HepG2 (cell line): ENCODE measurements around the gene TLN1. TPM values are rescaled to one million over a fixed set of nuclear protein-coding genes. Genes with fewer than 3 reads are reported as not detected.

ENCODE experiments used
- ATAD3A ChIP-seq: sonication (generic); formaldehyde crosslinking; IDR thresholded peaks from 2 replicates; pipeline ENCODE4 v1.4.0; 2020; ENCODE audit warnings: missing genetic modification reagents
- CAMTA2 ChIP-seq: sonication (generic); formaldehyde crosslinking; IDR thresholded peaks from 2 replicates; pipeline ENCODE4 v1.4.0; 2020; ENCODE audit warnings: mild to moderate bottlenecking, missing genetic modification reagents, borderline replicate concordance
- CBFB ChIP-seq: sonication (generic); formaldehyde crosslinking; IDR thresholded peaks from 2 replicates; pipeline ENCODE4 v1.4.0; 2020; ENCODE audit warnings: missing genetic modification reagents
- CBX1 ChIP-seq: IDR thresholded peaks from one replicate; pipeline ENCODE4 v1.6.1; 2016; ENCODE audit warnings: antibody characterized with exemption, low read depth
- EZH2 ChIP-seq: conservative IDR thresholded peaks from 2 replicates; pipeline ENCODE4 v1.6.1; 2012; ENCODE audit warnings: mild to moderate bottlenecking, low read depth, low read length, moderate library complexity
- HNRNPUL1 ChIP-seq: fragments of 200-400 bp; formaldehyde crosslinking; IDR thresholded peaks from 2 replicates; pipeline ENCODE4 v1.6.1; 2017; ENCODE audit warnings: low read depth, mild to moderate bottlenecking, low read length, moderate library complexity
- HOXA7 ChIP-seq: sonication (generic); formaldehyde crosslinking; IDR thresholded peaks from 2 replicates; pipeline ENCODE4 v1.8.1; 2022; ENCODE audit warnings: mild to moderate bottlenecking, missing genetic modification reagents, moderate library complexity
- KAT2B ChIP-seq: fragments of 150-350 bp; IDR thresholded peaks from 2 replicates; pipeline ENCODE4 v1.6.1; 2014; ENCODE audit warnings: low read depth, low read length, borderline replicate concordance
- KDM1A ChIP-seq: IDR thresholded peaks from 2 replicates; pipeline ENCODE4 v1.6.1; 2016; ENCODE audit warnings: missing compliant biosample characterization
- KDM2A ChIP-seq: sonication (generic); formaldehyde crosslinking; IDR thresholded peaks from 2 replicates; pipeline ENCODE4 v1.4.0; 2020; ENCODE audit warnings: low read depth, missing genetic modification reagents, borderline replicate concordance
- KDM5A ChIP-seq: fragments of 200-600 bp; sonication (generic); IDR thresholded peaks from 2 replicates; pipeline ENCODE4 v1.7.0; 2018; ENCODE audit warnings: antibody characterized with exemption, mild to moderate bottlenecking, low read length, borderline replicate concordance
- KLF11 ChIP-seq: IDR thresholded peaks from 2 replicates; pipeline ENCODE4 v1.6.1; 2016; ENCODE audit warnings: missing compliant biosample characterization
- KLF16 ChIP-seq, 2 experiments: sonication (generic) in 1 of 2; formaldehyde crosslinking in 1 of 2; IDR thresholded peaks; 2 replicates each; pipeline versions ENCODE4 v1.6.1 to v1.8.0; 2016 to 2023; ENCODE audit warnings: missing genetic modification reagents in 2 of 2, missing compliant biosample characterization in 1 of 2
- KLF6 ChIP-seq: IDR thresholded peaks from 2 replicates; pipeline ENCODE4 v1.8.0; 2016; ENCODE audit warnings: missing biosample characterization, missing genetic modification reagents
- MZF1 ChIP-seq: sonication (generic); formaldehyde crosslinking; IDR thresholded peaks from 2 replicates; pipeline ENCODE4 v1.8.1; 2023; ENCODE audit warnings: mild to moderate bottlenecking, missing genetic modification reagents, borderline replicate concordance
- NR2F1 ChIP-seq, 2 experiments: fragments of 450-650 bp in 1 of 2; formaldehyde crosslinking in 1 of 2; IDR thresholded peaks; 2 replicates each; pipeline versions ENCODE4 v1.5.0 to v1.6.1; 2016 to 2020; ENCODE audit warnings: mild to moderate bottlenecking in 1 of 2, missing compliant biosample characterization in 1 of 2, missing genetic modification reagents in 1 of 2, moderate library complexity in 1 of 2
- POLR2G ChIP-seq: fragments of 200-400 bp; formaldehyde crosslinking; IDR thresholded peaks from 2 replicates; pipeline ENCODE4 v1.6.1; 2018; ENCODE audit warnings: mild to moderate bottlenecking, low read depth, low read length, moderate library complexity
- ZKSCAN5 ChIP-seq: sonication (generic); formaldehyde crosslinking; IDR thresholded peaks from 2 replicates; pipeline ENCODE4 v1.5.1; 2020; ENCODE audit warnings: mild to moderate bottlenecking, missing genetic modification reagents
- ZNF101 ChIP-seq: sonication (generic); formaldehyde crosslinking; IDR thresholded peaks from 2 replicates; pipeline ENCODE4 v1.4.0; 2020; ENCODE audit warnings: mild to moderate bottlenecking, low read depth, missing genetic modification reagents, borderline replicate concordance
- ZNF256 ChIP-seq: sonication (generic); formaldehyde crosslinking; conservative IDR thresholded peaks from 2 replicates; pipeline ENCODE4 v1.4.0; 2020; ENCODE audit warnings: missing genetic modification reagents
- ZNF282 ChIP-seq: fragments of 450-650 bp; IDR thresholded peaks from 2 replicates; pipeline ENCODE4 v1.6.1; 2018; ENCODE audit not compliant: partially characterized antibody
- ZNF572 ChIP-seq: sonication (generic); formaldehyde crosslinking; IDR thresholded peaks from 2 replicates; pipeline ENCODE4 v1.5.1; 2020; ENCODE audit warnings: mild to moderate bottlenecking, missing genetic modification reagents
- ZNF607 ChIP-seq: sonication (generic); formaldehyde crosslinking; IDR thresholded peaks from 2 replicates; pipeline ENCODE4 v1.5.1; 2020; ENCODE audit warnings: missing genetic modification reagents, mild to moderate bottlenecking, borderline replicate concordance
- ZNF614 ChIP-seq: IDR thresholded peaks from 2 replicates; pipeline ENCODE4 v1.6.1; 2018; ENCODE audit warnings: missing biosample characterization, missing genetic modification reagents, inconsistent platforms, borderline replicate concordance
- ZNF629 ChIP-seq: sonication (generic); formaldehyde crosslinking; conservative IDR thresholded peaks from 2 replicates; pipeline ENCODE4 v1.5.0; 2020; ENCODE audit warnings: missing genetic modification reagents
- ZNF652 ChIP-seq: IDR thresholded peaks from 2 replicates; pipeline ENCODE4 v1.6.1; 2016; ENCODE audit warnings: low read depth, borderline replicate concordance
- polyA plus RNA-seq, 8 experiments: library from polyadenylated mRNA; depleted of rRNA in 3 of 8; stranded (reverse) in 7 of 8; unstranded in 1 of 8; fragments of >200 nt; fragmentation: Illumina TruSeq in 4 of 8; extraction: Trizol in 4 of 8; gene quantifications; 2 replicates each; pipeline versions ENCODE4 v1.2.1 to v1.2.3, GENCODE V29; 2011 to 2016; ENCODE audit warnings: low read depth in 4 of 8, missing spikeins in 1 of 8, mixed read lengths in 1 of 8; ENCODE audit not compliant: insufficient read depth in 1 of 8
- total RNA-seq, 5 experiments: library from RNA; depleted of rRNA; stranded (reverse); fragments of >200 nt; fragmentation: Illumina TruSeq; extraction: Trizol; gene quantifications; 2 replicates each; pipeline ENCODE4 v1.2.3, GENCODE V29; 2016; ENCODE audit warnings: low read depth in 1 of 5
- TF ChIP-seq, protein P1 (sequence below): sonication (generic); formaldehyde crosslinking; IDR thresholded peaks from 2 replicates; pipeline ENCODE4 v1.4.0; 2020; ENCODE audit warnings: missing genetic modification reagents, mild to moderate bottlenecking, borderline replicate concordance
- TF ChIP-seq, protein P2 (sequence below): sonication (generic); formaldehyde crosslinking; IDR thresholded peaks from 2 replicates; pipeline ENCODE4 v1.4.0; 2020; ENCODE audit warnings: mild to moderate bottlenecking, missing genetic modification reagents

The TLN1 gene
- total and polyA plus RNA-seq, 2 of the 13 experiments (the other 11 are each of a cell fraction or from before 2014, with no cell fraction given) = 35.2 to 51.8 TPM

GRCh38 chr9:35658137-35658967, 73.6 kb downstream of the TLN1 start, which contains the start of gene CCDC107 (continued):
- TF ChIP-seq ZKSCAN5 (CRISPR knock-in tag) = 0 out of 2 replicates have a peak, but pooled peaks have one; percentile 18
- TF ChIP-seq KDM5A = no peak; the same call in 1 of the 2 replicates
- TF ChIP-seq, protein P1, sequence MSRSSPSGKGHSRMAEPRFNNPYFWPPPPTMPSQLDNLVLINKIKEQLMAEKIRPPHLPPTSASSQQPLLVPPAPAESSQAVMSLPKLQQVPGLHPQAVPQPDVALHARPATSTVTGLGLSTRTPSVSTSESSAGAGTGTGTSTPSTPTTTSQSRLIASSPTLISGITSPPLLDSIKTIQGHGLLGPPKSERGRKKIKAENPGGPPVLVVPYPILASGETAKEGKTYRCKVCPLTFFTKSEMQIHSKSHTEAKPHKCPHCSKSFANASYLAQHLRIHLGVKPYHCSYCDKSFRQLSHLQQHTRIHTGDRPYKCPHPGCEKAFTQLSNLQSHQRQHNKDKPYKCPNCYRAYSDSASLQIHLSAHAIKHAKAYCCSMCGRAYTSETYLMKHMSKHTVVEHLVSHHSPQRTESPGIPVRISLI (CRISPR knock-in tag) = no peak
- TF ChIP-seq KLF16 (CRISPR knock-in tag; IDR thresholded peaks at IDR 0.05) = 0 out of 4 replicates have a peak, but pooled peaks of 1 of the 2 experiments have one; percentile 27
- TF ChIP-seq KAT2B = no peak
- 0 out of 2 replicates have a peak, but pooled peaks have one; percentile 52 for TF ChIP-seq ZNF101 (CRISPR knock-in tag)
- TF ChIP-seq, protein P2, sequence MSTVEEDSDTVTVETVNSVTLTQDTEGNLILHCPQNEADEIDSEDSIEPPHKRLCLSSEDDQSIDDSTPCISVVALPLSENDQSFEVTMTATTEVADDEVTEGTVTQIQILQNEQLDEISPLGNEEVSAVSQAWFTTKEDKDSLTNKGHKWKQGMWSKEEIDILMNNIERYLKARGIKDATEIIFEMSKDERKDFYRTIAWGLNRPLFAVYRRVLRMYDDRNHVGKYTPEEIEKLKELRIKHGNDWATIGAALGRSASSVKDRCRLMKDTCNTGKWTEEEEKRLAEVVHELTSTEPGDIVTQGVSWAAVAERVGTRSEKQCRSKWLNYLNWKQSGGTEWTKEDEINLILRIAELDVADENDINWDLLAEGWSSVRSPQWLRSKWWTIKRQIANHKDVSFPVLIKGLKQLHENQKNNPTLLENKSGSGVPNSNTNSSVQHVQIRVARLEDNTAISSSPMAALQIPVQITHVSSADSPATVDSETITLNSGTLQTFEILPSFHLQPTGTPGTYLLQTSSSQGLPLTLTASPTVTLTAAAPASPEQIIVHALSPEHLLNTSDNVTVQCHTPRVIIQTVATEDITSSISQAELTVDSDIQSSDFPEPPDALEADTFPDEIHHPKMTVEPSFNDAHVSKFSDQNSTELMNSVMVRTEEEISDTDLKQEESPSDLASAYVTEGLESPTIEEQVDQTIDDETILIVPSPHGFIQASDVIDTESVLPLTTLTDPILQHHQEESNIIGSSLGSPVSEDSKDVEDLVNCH = 0 out of 2 replicates have a peak, but pooled peaks have one; percentile 45
- TF ChIP-seq KLF6 (CRISPR knock-in tag) = peak; percentile 58
- no peak for TF ChIP-seq HOXA7 (CRISPR knock-in tag)
- TF ChIP-seq ZNF629 = no peak
- TF ChIP-seq KDM1A (CRISPR knock-in tag) = no peak
- TF ChIP-seq ZNF282 = no peak
- TF ChIP-seq CBX1 = no peak
- no peak for TF ChIP-seq EZH2
- peak; percentile 97 for TF ChIP-seq KDM2A
- TF ChIP-seq MZF1 (CRISPR knock-in tag) = no peak
- no peak; the same call in 1 of the 2 replicates for TF ChIP-seq ZNF607
- TF ChIP-seq KLF11 (CRISPR knock-in tag) = no peak
- TF ChIP-seq HNRNPUL1 = 0 out of 2 replicates have a peak, but pooled peaks have one; percentile 51
- peak; percentile 93 for TF ChIP-seq POLR2G
- no peak for TF ChIP-seq ZNF572 (CRISPR knock-in tag)
- no peak for TF ChIP-seq ATAD3A (CRISPR knock-in tag)
- TF ChIP-seq CBFB (CRISPR knock-in tag) = peak; percentile 47
- TF ChIP-seq ZNF652 (CRISPR knock-in tag) = no peak
- no peak for TF ChIP-seq NR2F1 (CRISPR knock-in tag; IDR thresholded peaks at IDR 0.05)
- no peak for TF ChIP-seq ZNF256
- no peak for TF ChIP-seq ZNF614 (CRISPR knock-in tag)
- TF ChIP-seq CAMTA2 (CRISPR knock-in tag) = no peak; the same call in 1 of the 2 replicates
